Ishikawa (cell line): ENCODE measurements around the gene TMUB1.

Experiments used
- EGR1 ChIP-seq: IDR thresholded peaks from 2 replicates; pipeline ENCODE4 v1.6.1; 2012
- EP300 ChIP-seq: IDR thresholded peaks from 2 replicates; pipeline ENCODE4 v1.6.1; 2012; ENCODE audit warnings: borderline replicate concordance
- NFIC ChIP-seq: IDR thresholded peaks from 2 replicates; pipeline ENCODE4 v1.6.1; 2012
- TAF1 ChIP-seq: IDR thresholded peaks from 2 replicates; pipeline ENCODE4 v1.6.1; 2012; ENCODE audit warnings: low read depth, mild to moderate bottlenecking
- TEAD4 ChIP-seq: IDR thresholded peaks from 2 replicates; pipeline ENCODE4 v1.6.1; 2012
- TF ChIP-seq, protein P1 (sequence below): IDR thresholded peaks from 2 replicates; pipeline ENCODE4 v1.6.1; 2012; ENCODE audit warnings: low read depth, mild to moderate bottlenecking
- TF ChIP-seq, protein P2 (sequence below): IDR thresholded peaks from 2 replicates; pipeline ENCODE4 v1.6.1; 2012

DNA sequence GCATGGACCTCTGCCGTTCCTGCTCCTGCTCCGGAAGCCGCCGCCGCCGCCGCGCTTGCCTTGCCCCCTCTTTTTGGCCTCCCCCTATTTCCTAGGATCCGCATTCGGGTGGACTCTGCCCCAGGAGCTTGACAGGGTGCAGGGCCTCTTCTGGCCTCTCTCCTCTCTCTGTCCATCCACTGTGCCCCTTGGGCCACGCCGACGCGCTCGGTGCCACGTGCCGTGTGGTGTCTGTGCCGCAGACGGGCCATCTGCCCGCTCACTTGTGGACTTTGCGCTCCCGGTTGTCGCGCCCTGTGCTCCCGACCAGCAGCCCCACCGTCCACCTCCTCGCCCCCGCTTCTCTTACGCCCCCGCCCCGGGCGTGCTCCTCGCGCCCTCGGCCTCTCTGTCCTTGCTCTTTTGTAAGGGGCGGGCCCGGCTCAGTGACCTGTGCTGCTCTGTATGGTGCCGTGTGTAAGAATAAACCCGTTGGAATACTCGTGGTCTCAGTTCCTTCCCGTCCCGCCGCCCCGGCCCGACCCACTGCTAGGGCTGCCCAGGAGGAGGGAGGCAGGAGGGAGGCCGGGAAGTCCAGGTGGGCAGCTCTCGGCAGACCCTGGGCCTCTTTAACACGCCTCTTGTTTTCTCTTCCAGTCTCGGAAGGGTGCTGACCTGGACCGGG is 40.0 kb upstream of the TMUB1 start:
- no peak for TF ChIP-seq EP300
- TF ChIP-seq, protein P1, sequence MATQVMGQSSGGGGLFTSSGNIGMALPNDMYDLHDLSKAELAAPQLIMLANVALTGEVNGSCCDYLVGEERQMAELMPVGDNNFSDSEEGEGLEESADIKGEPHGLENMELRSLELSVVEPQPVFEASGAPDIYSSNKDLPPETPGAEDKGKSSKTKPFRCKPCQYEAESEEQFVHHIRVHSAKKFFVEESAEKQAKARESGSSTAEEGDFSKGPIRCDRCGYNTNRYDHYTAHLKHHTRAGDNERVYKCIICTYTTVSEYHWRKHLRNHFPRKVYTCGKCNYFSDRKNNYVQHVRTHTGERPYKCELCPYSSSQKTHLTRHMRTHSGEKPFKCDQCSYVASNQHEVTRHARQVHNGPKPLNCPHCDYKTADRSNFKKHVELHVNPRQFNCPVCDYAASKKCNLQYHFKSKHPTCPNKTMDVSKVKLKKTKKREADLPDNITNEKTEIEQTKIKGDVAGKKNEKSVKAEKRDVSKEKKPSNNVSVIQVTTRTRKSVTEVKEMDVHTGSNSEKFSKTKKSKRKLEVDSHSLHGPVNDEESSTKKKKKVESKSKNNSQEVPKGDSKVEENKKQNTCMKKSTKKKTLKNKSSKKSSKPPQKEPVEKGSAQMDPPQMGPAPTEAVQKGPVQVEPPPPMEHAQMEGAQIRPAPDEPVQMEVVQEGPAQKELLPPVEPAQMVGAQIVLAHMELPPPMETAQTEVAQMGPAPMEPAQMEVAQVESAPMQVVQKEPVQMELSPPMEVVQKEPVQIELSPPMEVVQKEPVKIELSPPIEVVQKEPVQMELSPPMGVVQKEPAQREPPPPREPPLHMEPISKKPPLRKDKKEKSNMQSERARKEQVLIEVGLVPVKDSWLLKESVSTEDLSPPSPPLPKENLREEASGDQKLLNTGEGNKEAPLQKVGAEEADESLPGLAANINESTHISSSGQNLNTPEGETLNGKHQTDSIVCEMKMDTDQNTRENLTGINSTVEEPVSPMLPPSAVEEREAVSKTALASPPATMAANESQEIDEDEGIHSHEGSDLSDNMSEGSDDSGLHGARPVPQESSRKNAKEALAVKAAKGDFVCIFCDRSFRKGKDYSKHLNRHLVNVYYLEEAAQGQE, result no peak
- TF ChIP-seq NFIC, result no peak
- no peak for TF ChIP-seq TAF1
- TF ChIP-seq EGR1, result no peak
- TF ChIP-seq TEAD4, result no peak
- TF ChIP-seq, protein P2, sequence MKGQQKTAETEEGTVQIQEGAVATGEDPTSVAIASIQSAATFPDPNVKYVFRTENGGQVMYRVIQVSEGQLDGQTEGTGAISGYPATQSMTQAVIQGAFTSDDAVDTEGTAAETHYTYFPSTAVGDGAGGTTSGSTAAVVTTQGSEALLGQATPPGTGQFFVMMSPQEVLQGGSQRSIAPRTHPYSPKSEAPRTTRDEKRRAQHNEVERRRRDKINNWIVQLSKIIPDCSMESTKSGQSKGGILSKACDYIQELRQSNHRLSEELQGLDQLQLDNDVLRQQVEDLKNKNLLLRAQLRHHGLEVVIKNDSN, result no peak
